GM12872 (cell line): Measurements from ENCODE around the gene ABCA12.

Source experiments
- TF ChIP-seq, protein P1 (sequence below): IDR thresholded peaks from 3 replicates; pipeline ENCODE4 v1.5.1; 2011; ENCODE audit warnings: low read depth, mild to moderate bottlenecking, low read length, moderate library complexity; ENCODE audit not compliant: insufficient read depth

Gene ABCA12

GRCh38 chr2:215036314-215036713 lies 102.1 kb downstream of the ABCA12 start:
- TF ChIP-seq, protein P1, sequence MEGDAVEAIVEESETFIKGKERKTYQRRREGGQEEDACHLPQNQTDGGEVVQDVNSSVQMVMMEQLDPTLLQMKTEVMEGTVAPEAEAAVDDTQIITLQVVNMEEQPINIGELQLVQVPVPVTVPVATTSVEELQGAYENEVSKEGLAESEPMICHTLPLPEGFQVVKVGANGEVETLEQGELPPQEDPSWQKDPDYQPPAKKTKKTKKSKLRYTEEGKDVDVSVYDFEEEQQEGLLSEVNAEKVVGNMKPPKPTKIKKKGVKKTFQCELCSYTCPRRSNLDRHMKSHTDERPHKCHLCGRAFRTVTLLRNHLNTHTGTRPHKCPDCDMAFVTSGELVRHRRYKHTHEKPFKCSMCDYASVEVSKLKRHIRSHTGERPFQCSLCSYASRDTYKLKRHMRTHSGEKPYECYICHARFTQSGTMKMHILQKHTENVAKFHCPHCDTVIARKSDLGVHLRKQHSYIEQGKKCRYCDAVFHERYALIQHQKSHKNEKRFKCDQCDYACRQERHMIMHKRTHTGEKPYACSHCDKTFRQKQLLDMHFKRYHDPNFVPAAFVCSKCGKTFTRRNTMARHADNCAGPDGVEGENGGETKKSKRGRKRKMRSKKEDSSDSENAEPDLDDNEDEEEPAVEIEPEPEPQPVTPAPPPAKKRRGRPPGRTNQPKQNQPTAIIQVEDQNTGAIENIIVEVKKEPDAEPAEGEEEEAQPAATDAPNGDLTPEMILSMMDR = no peak

DNA sequence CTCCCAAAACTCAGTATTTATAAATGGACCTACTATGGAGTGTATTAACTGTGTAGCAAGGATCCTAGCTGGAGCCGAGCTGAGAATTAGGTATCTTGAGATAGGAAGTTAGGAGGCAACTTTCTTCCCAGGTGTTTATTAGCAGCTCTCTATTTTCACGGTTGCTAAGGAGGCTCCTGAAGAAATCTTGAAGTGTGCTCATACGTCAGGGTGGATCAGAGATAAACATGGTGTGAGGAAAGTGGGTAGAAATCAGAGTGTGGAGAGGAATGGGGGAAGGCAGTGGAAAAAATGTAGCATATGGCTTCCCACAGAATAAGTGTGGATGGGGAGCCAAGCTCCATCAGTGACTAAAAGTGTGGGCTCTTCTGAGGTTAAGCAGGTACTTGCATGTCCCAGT lies 104.3 kb downstream of the ABCA12 start:
- TF ChIP-seq, protein P1 = no peak

- TF ChIP-seq, protein P1 = no peak
Measured at GRCh38 chr2:215032153-215032552, 106.3 kb downstream of the ABCA12 start.

DNA sequence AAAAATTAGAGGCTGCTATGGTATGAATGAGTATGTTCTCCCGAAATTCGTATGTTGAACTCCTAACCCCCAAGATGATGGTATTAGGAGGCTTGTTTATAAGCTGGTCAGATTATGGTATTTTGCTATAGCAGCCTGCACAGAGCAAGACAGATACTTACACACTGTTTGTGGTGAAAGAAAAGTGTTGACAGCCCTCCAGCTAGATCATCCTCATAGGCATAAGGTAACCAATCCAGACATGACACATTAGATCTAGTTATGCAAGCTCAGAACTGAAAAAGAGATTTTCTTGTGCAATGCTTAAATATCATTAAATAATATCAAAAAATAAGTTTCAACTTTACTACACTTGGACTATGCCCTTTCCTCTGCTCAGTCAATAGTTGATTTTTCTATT lies 107.1 kb downstream of the ABCA12 start:
- TF ChIP-seq, protein P1 = no peak

DNA sequence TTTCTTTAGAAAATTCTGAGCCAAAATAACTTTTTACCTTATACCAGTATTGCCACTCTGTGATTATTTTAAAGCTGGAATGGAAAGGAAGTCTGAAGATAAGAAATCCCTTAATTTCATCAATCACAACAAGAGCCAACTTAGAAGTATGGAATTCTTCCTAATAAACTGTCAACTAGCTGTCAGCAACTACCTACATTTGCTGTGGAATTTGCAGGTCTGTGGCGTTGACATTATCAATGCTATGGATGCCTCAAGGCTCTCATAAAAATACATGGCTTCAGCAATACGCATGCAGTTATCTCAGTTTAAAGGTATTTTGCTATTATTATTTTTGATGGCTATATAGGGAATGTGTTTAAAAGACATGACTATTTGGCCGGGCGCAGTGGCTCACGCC lies 108.5 kb downstream of the ABCA12 start:
- TF ChIP-seq, protein P1 = no peak

GRCh38 chr2:215028231-215028630 lies 110.2 kb downstream of the ABCA12 start:
- TF ChIP-seq, protein P1 = no peak

- TF ChIP-seq, protein P1 = no peak
Measured at GRCh38 chr2:215027779-215028178, 110.6 kb downstream of the ABCA12 start.

- TF ChIP-seq, protein P1 = no peak
Measured at GRCh38 chr2:215022910-215023309, 115.5 kb downstream of the ABCA12 start.
